ENCODE measurements around the gene KANSL1L. TPM values are rescaled to one million over a fixed set of nuclear protein-coding genes. Genes with fewer than 3 reads are reported as not detected.

KANSL1L gene, protein sequence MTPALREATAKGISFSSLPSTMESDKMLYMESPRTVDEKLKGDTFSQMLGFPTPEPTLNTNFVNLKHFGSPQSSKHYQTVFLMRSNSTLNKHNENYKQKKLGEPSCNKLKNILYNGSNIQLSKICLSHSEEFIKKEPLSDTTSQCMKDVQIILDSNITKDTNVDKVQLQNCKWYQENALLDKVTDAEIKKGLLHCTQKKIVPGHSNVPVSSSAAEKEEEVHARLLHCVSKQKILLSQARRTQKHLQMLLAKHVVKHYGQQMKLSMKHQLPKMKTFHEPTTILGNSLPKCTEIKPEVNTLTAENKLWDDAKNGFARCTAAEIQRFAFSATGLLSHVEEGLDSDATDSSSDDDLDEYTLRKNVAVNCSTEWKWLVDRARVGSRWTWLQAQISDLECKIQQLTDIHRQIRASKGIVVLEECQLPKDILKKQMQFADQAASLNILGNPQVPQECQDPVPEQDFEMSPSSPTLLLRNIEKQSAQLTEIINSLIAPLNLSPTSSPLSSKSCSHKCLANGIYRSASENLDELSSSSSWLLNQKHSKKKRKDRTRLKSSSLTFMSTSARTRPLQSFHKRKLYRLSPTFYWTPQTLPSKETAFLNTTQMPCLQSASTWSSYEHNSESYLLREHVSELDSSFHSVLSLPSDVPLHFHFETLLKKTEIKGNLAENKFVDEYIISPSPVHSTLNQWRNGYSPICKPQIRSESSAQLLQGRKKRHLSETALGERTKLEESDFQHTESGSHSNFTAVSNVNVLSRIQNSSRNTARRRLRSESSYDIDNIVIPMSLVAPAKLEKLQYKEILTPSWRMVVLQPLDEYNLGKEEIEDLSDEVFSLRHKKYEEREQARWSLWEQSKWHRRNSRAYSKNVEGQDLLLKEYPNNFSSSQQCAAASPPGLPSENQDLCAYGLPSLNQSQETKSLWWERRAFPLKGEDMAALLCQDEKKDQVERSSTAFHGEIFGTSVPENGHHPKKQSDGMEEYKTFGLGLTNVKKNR
- total RNA-seq: 1 to 10 TPM; 4.6 to 6.3 TPM

- peaks cover 36% of the 10 kb centered on the region for H3K27me3 Mint-ChIP-seq
- POLR2A ChIA-PET: interaction anchor here (0.8 to 1.5 kb wide), 6 partner anchors 9 to 179 kb away, joined by 3 to 6 read pairs (median 4); no protein-coding TSS in a partner anchor
- H3K4me1 Mint-ChIP-seq: peaks cover 26% of the 10 kb centered on the region
- H3K9me3 Mint-ChIP-seq: no peaks in the 10 kb centered on the region
- peak within 1 kb of the TSS; percentile 81 for H3K4me3 Mint-ChIP-seq
- no peaks in the 10 kb centered on the region for H3K36me3 Mint-ChIP-seq (ENCODE audit: low read depth)
- DNase-seq: peak; percentile 95
- CTCF ChIA-PET: interaction anchor here (1.4 kb wide), 1 partner anchor 27 kb away, joined by 3 read pairs; no protein-coding TSS in a partner anchor
- peak within 1 kb of the TSS; percentile 82 for H3K27ac Mint-ChIP-seq
Measured at GRCh38 chr2:210171309-210172218, at the start of gene KANSL1L. KANSL1L (minus strand) TSS chr2:210171409; CDS start chr2:210154582, 16,827 bp downstream.

GRCh38 chr2:210215120-210215519 is 43.9 kb upstream of the KANSL1L start:
- no peaks in the 10 kb centered on the region for H3K4me1 Mint-ChIP-seq
- CTCF ChIA-PET: no interaction called here
- H3K9me3 Mint-ChIP-seq: no peaks in the 10 kb centered on the region
- POLR2A ChIA-PET: no interaction called here
- no peak overlapping the region for H3K27ac Mint-ChIP-seq
- H3K36me3 Mint-ChIP-seq (ENCODE audit: low read depth): no peaks in the 10 kb centered on the region
- no peak for DNase-seq
- peaks cover 5% of the 10 kb centered on the region for H3K27me3 Mint-ChIP-seq
- H3K4me3 Mint-ChIP-seq: no peak overlapping the region

DNA sequence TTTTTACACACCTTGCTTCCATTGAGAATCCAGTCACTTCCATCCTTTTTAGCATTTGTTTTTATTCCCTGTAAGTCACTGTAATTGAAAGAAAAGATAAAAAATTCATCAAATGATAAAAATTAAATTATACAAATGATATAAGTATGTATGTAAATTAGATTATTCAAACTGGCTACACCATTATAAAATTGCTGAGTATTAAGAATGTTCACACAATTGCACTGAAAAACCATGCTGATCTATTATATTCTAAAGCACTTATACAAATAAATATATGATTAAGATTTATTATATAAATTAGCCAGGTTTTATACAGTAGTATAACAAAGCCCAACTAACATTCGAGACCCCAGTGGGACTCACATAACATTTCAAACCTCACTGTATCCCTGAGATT is 39.0 kb upstream of the KANSL1L start:
- H3K36me3 Mint-ChIP-seq (ENCODE audit: low read depth): no peaks in the 10 kb centered on the region
- ChIA-PET POLR2A (no interaction called here), CTCF (no interaction called here)
- peaks cover 8% of the 10 kb centered on the region for H3K27me3 Mint-ChIP-seq
- H3K4me1 Mint-ChIP-seq: no peaks in the 10 kb centered on the region
- no peak for DNase-seq
- H3K4me3 Mint-ChIP-seq: no peak overlapping the region
- H3K9me3 Mint-ChIP-seq: no peaks in the 10 kb centered on the region
- H3K27ac Mint-ChIP-seq: no peak overlapping the region

GRCh38 chr2:210207929-210208328 is 36.7 kb upstream of the KANSL1L start:
- Mint-ChIP-seq H3K27me3 (peaks cover 14% of the 10 kb centered on the region), H3K4me1 (no peaks in the 10 kb centered on the region), H3K4me3 (no peak overlapping the region), H3K27ac (no peak overlapping the region), H3K9me3 (no peaks in the 10 kb centered on the region), H3K36me3 (ENCODE audit: low read depth) (no peaks in the 10 kb centered on the region)
- ChIA-PET POLR2A (no interaction called here), CTCF (interaction anchor here (1.2 kb wide), 1 partner anchor 9 kb away, joined by 8 read pairs; no protein-coding TSS in a partner anchor)
- DNase-seq: no peak

- POLR2A ChIA-PET: no interaction called here
- CTCF ChIA-PET: no interaction called here
- no peaks in the 10 kb centered on the region for H3K4me1 Mint-ChIP-seq
Measured at GRCh38 chr2:210203558-210203957, 32.3 kb upstream of the KANSL1L start.

GRCh38 chr2:210203147-210203546 is 31.9 kb upstream of the KANSL1L start:
- Mint-ChIP-seq H3K36me3 (ENCODE audit: low read depth) (no peaks in the 10 kb centered on the region), H3K4me3 (no peak overlapping the region), H3K27me3 (peaks cover 23% of the 10 kb centered on the region), H3K9me3 (no peaks in the 10 kb centered on the region), H3K27ac (no peak overlapping the region), H3K4me1 (no peaks in the 10 kb centered on the region)
- ChIA-PET POLR2A (no interaction called here), CTCF (no interaction called here)
- DNase-seq: no peak

More at GRCh38 chr2:210203558-210203957, 32.3 kb upstream of the KANSL1L start:
- no peaks in the 10 kb centered on the region for H3K9me3 Mint-ChIP-seq
- H3K27ac Mint-ChIP-seq: no peak overlapping the region
- no peaks in the 10 kb centered on the region for H3K36me3 Mint-ChIP-seq (ENCODE audit: low read depth)
- no peak for DNase-seq
- H3K4me3 Mint-ChIP-seq: no peak overlapping the region
- H3K27me3 Mint-ChIP-seq: peaks cover 23% of the 10 kb centered on the region

- Mint-ChIP-seq H3K27ac (no peak overlapping the region), H3K9me3 (no peaks in the 10 kb centered on the region), H3K36me3 (ENCODE audit: low read depth) (no peaks in the 10 kb centered on the region), H3K4me1 (no peaks in the 10 kb centered on the region), H3K27me3 (peaks cover 18% of the 10 kb centered on the region), H3K4me3 (no peak overlapping the region)
- CTCF ChIA-PET: interaction anchor here (1.3 kb wide), 1 partner anchor 239 kb away, joined by 4 read pairs; no protein-coding TSS in a partner anchor
- no peak for DNase-seq
- POLR2A ChIA-PET: no interaction called here
Measured at GRCh38 chr2:210199854-210200253, 28.6 kb upstream of the KANSL1L start.

DNA sequence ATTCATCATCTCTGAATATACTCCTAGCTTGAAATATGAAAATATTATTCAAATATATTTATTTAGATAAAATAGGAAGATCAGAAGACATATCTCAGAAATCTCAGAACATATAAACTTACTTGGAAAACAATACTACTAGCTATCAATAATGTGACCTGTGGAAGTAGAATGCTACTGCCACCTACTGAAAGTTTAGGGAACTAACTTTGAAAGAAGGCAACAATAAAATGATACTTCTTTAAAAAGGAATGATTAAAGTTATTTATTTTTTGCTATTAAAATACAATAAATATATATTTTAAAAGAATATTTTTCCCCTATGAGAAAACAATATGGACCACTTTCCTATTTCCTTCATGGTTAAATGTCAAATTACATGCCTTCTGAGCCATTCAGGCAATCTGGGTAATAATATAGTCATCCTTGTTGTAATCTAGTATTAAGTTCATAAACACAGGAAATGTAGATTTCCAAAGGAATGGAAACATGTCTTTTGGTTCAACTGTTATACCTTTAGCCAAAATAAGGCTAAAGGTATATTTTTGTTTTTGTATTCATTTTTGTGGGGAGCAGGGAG is 28.1 kb upstream of the KANSL1L start:
- DNase-seq: no peak
- H3K36me3 Mint-ChIP-seq (ENCODE audit: low read depth): no peaks in the 10 kb centered on the region
- POLR2A ChIA-PET: no interaction called here

DNA sequence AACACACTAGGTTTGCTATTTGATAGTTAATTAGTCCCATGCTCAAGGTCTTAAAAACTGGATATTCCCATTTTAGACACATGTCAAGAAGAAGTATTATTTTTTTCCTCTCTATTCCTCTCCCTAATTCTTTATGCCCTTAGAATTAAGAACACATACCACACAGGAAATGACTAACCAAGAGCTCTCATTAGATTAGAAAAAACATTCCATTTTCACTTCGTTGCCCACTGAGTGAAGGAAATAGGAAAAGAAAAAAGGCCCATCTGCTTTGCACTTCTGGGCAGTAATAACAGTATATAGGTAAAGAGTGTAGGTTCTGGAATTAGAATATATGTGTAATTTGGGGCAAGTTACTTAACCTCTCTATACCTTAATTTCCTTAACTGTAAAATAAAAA is 27.1 kb upstream of the KANSL1L start:
- DNase-seq: no peak
- no peaks in the 10 kb centered on the region for H3K4me1 Mint-ChIP-seq
- H3K4me3 Mint-ChIP-seq: no peak overlapping the region
- H3K9me3 Mint-ChIP-seq: no peaks in the 10 kb centered on the region
- POLR2A ChIA-PET: no interaction called here
- CTCF ChIA-PET: interaction anchor here (0.7 to 1.9 kb wide), 14 partner anchors 9 to 239 kb away, joined by 3 to 14 read pairs (median 4); partner anchors contain the start of gene KANSL1L
- peaks cover 18% of the 10 kb centered on the region for H3K27me3 Mint-ChIP-seq
- no peak overlapping the region for H3K27ac Mint-ChIP-seq
- H3K36me3 Mint-ChIP-seq (ENCODE audit: low read depth): no peaks in the 10 kb centered on the region

More for the DNA sequence above, 28.1 kb upstream of the KANSL1L start:
- no peaks in the 10 kb centered on the region for H3K4me1 Mint-ChIP-seq
- no peak overlapping the region for H3K4me3 Mint-ChIP-seq
- H3K9me3 Mint-ChIP-seq: no peaks in the 10 kb centered on the region
- H3K27me3 Mint-ChIP-seq: peaks cover 18% of the 10 kb centered on the region
- H3K27ac Mint-ChIP-seq: no peak overlapping the region
- CTCF ChIA-PET: interaction anchor here (0.7 to 1.9 kb wide), 17 partner anchors 8 to 865 kb away, joined by 3 to 14 read pairs (median 3); no protein-coding TSS in a partner anchor

DNA sequence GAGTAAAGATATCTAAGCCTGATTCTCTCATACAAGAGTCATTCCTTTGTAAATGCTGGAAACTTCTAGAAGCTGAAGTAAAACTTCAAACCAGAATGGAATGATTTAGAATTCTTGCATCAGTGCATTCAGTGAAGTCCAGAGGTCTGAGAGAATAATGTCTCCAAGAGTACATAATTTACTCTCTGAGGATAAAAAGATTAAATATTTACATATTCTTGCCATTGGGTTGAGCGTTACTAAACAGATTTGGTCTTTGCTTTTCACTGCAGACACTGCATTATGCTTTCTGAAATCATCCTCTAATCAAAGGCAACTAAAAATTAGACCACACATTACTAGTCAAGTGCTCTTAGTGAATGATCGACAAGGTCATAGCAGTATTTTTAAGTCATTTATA is 26.5 kb upstream of the KANSL1L start:
- H3K27ac Mint-ChIP-seq: no peak overlapping the region
- peaks cover 14% of the 10 kb centered on the region for H3K27me3 Mint-ChIP-seq
- H3K36me3 Mint-ChIP-seq (ENCODE audit: low read depth): no peaks in the 10 kb centered on the region
- no peak for DNase-seq
- H3K9me3 Mint-ChIP-seq: no peaks in the 10 kb centered on the region
- POLR2A ChIA-PET: no interaction called here
- CTCF ChIA-PET: interaction anchor here (1.8 to 1.9 kb wide), 2 partner anchors 220 to 222 kb away, joined by 13 read pairs; no protein-coding TSS in a partner anchor
- no peak overlapping the region for H3K4me3 Mint-ChIP-seq
- no peaks in the 10 kb centered on the region for H3K4me1 Mint-ChIP-seq

DNA sequence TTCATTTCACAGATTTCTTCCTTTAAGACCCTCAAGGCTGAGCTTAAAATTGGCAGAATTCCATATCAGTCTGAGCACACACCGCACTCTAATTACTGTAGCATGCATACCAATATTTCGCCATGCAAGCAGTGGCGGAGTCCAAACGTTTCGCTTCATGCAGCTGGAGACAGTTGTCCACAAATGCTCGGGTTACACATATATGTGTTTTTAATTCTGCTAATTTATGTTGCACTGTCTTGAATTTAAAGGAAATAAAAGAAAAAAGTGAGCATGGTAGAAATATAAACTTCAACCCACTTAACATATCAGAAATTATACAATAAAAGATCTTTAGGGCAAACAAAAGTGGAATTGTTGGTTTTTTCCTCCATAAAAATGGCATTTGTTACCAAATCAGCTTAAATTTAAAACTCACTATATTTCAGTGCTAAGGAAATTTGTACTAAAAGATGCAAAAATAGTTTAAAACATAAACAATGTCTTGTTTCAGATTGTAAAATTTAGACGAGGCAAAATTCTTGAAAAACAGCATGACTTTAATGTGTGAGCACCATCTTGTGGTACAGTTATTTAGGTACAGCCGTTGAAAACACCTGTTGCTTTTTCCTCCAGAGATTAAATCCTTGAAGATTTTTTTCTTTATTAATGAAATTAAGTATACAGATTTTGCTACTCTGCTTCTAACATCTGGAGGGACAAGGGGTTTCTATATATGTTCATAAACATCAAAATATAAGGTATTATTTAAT is 24.1 kb upstream of the KANSL1L start:
- Mint-ChIP-seq H3K4me1 (no peaks in the 10 kb centered on the region), H3K36me3 (ENCODE audit: low read depth) (no peaks in the 10 kb centered on the region), H3K27ac (no peak overlapping the region), H3K4me3 (no peak overlapping the region), H3K9me3 (no peaks in the 10 kb centered on the region), H3K27me3 (peaks cover 11% of the 10 kb centered on the region)
- DNase-seq: no peak
- ChIA-PET CTCF (interaction anchor here (0.6 to 2.0 kb wide), 5 partner anchors 15 to 217 kb away, joined by 3 to 5 read pairs (median 3); no protein-coding TSS in a partner anchor), POLR2A (no interaction called here)
